ENCODE results near the gene MAP2.

GRCh38 chr2:209694748-209695147 is 270.9 kb downstream of the MAP2 start:
- TF ChIP-seq ZSCAN18 (CRISPR knock-in tag; IDR thresholded peaks at IDR 0.05), result no peak
- TF ChIP-seq, protein P1, sequence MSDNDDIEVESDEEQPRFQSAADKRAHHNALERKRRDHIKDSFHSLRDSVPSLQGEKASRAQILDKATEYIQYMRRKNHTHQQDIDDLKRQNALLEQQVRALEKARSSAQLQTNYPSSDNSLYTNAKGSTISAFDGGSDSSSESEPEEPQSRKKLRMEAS (CRISPR knock-in tag; IDR thresholded peaks at IDR 0.05), result no peak
- no peak for TF ChIP-seq CTCF (IDR thresholded peaks at IDR 0.05)
- no peak for TF ChIP-seq ZNF232 (CRISPR knock-in tag; IDR thresholded peaks at IDR 0.05)
- no peak for TF ChIP-seq IRF1 (CRISPR knock-in tag; IDR thresholded peaks at IDR 0.05)
- TF ChIP-seq USF2 (CRISPR knock-in tag; IDR thresholded peaks at IDR 0.05), result no peak
- TF ChIP-seq FOXJ3 (CRISPR knock-in tag; IDR thresholded peaks at IDR 0.05; ENCODE audit: borderline replicate concordance), result no peak
- TF ChIP-seq, protein P2, sequence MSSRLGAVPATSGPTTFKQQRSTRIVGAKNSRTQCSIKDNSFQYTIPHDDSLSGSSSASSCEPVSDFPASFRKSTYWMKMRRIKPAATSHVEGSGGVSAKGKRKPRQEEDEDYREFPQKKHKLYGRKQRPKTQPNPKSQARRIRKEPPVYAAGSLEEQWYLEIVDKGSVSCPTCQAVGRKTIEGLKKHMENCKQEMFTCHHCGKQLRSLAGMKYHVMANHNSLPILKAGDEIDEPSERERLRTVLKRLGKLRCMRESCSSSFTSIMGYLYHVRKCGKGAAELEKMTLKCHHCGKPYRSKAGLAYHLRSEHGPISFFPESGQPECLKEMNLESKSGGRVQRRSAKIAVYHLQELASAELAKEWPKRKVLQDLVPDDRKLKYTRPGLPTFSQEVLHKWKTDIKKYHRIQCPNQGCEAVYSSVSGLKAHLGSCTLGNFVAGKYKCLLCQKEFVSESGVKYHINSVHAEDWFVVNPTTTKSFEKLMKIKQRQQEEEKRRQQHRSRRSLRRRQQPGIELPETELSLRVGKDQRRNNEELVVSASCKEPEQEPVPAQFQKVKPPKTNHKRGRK (CRISPR knock-in tag; IDR thresholded peaks at IDR 0.05; ENCODE audit: borderline replicate concordance), result no peak
- no peak for TF ChIP-seq NR1H2 (CRISPR knock-in tag; IDR thresholded peaks at IDR 0.05)
